GM23248 (cell line): Measurements from ENCODE around the gene DARS2. TPM values are rescaled to one million over a fixed set of nuclear protein-coding genes. Genes with fewer than 3 reads are reported as not detected.

Experiments
- DNase-seq: peaks from one replicate; pipeline ENCODE4 v3.0.0-alpha.2; 2015
- H2AFZ ChIP-seq: fragments of 200-600 bp; sonication (generic); 2 replicates; pipeline ENCODE4 v1.6.1; 2016; ENCODE audit warnings: antibody characterized with exemption
- H3F3A ChIP-seq: fragments of 200-600 bp; sonication (generic); 2 replicates; pipeline ENCODE4 v1.6.1; 2016; ENCODE audit warnings: mild to moderate bottlenecking, antibody characterized with exemption, mixed run types; ENCODE audit not compliant: insufficient read depth
- H3K27ac ChIP-seq: fragments of 200-600 bp; sonication (generic); 2 replicates; pipeline ENCODE4 v1.5.1; 2016; ENCODE audit warnings: mild to moderate bottlenecking
- H3K27me3 ChIP-seq: fragments of 200-600 bp; sonication (generic); replicated peaks from 2 replicates; pipeline ENCODE4 v1.6.1; 2016; ENCODE audit warnings: mild to moderate bottlenecking; ENCODE audit not compliant: insufficient read depth
- H3K36me3 ChIP-seq: fragments of 200-600 bp; sonication (generic); 2 replicates; pipeline ENCODE4 v1.6.1; 2016; ENCODE audit warnings: low read depth, mild to moderate bottlenecking
- H3K4me1 ChIP-seq: fragments of 200-600 bp; sonication (generic); 2 replicates; pipeline ENCODE4 v1.6.1; 2016; ENCODE audit warnings: mild to moderate bottlenecking; ENCODE audit not compliant: insufficient read depth
- H3K4me2 ChIP-seq: fragments of 200-600 bp; sonication (generic); one replicate; pipeline ENCODE4 v1.6.1; 2016; ENCODE audit warnings: mild to moderate bottlenecking; ENCODE audit not compliant: unreplicated experiment
- H3K4me3 ChIP-seq: fragments of 200-600 bp; sonication (generic); 2 replicates; pipeline ENCODE4 v1.5.1; 2016; ENCODE audit warnings: mild to moderate bottlenecking
- H3K79me2 ChIP-seq: fragments of 200-600 bp; sonication (generic); 2 replicates; pipeline ENCODE4 v1.6.1; 2016; ENCODE audit warnings: mild to moderate bottlenecking; ENCODE audit not compliant: insufficient read depth
- H3K9ac ChIP-seq: fragments of 200-600 bp; sonication (generic); 2 replicates; pipeline ENCODE4 v1.6.1; 2016; ENCODE audit warnings: mild to moderate bottlenecking
- H3K9me2 ChIP-seq: fragments of 200-600 bp; sonication (generic); 2 replicates; pipeline ENCODE4 v1.6.1; 2016; ENCODE audit warnings: mixed run types, mild to moderate bottlenecking, moderate library complexity; ENCODE audit not compliant: insufficient read depth
- H3K9me3 ChIP-seq: fragments of 200-600 bp; sonication (generic); one replicate; pipeline ENCODE4 v1.6.1; 2017; ENCODE audit warnings: low read depth
- H4K20me1 ChIP-seq: fragments of 200-600 bp; sonication (generic); 2 replicates; pipeline ENCODE4 v1.6.0; 2016; ENCODE audit not compliant: insufficient read depth
- EZH2 ChIP-seq: fragments of 200-600 bp; sonication (generic); IDR thresholded peaks from 2 replicates; pipeline ENCODE4 v1.6.1; 2018; ENCODE audit warnings: antibody characterized with exemption, mild to moderate bottlenecking; ENCODE audit not compliant: insufficient read depth, poor library complexity, severe bottlenecking
- EZH2phosphoT487 ChIP-seq: fragments of 200-600 bp; sonication (generic); IDR thresholded peaks from 2 replicates; pipeline ENCODE4 v1.6.1; 2018; ENCODE audit warnings: antibody characterized with exemption, moderate library complexity, mild to moderate bottlenecking, low read depth; ENCODE audit not compliant: insufficient read depth
- WGBS, 2 experiments: methylation state at CpG; one replicate each; pipeline ENCODE4 v1.1.6; 2015 to 2017; ENCODE audit warnings: low lambda C conversion rate in 2 of 2, low coverage in 1 of 2; ENCODE audit errors: missing lambda C conversion rate in 2 of 2; 5-methylcytosine and 5-hydroxymethylcytosine counted together
- in situ Hi-C: fragments of 300-500 bp; cut with MboI; formaldehyde crosslinking; loops from 2 replicates; pipeline ENCODE4 v1.15.0; 2020
- polyA plus RNA-seq: library from polyadenylated mRNA; unstranded; fragments of >200 nt; fragmentation: Nextera tagmentation; extraction: Ambion mirVana; gene quantifications from 2 replicates; pipeline ENCODE4 v1.2.1, GENCODE V29; 2016
- total RNA-seq: library from RNA; depleted of rRNA; stranded (reverse); fragments of >200 nt; shearing (Covaris generic); gene quantifications from 2 replicates; pipeline ENCODE4 v1.2.3, GENCODE V29; 2014; rRNA removed

The DARS2 gene, protein sequence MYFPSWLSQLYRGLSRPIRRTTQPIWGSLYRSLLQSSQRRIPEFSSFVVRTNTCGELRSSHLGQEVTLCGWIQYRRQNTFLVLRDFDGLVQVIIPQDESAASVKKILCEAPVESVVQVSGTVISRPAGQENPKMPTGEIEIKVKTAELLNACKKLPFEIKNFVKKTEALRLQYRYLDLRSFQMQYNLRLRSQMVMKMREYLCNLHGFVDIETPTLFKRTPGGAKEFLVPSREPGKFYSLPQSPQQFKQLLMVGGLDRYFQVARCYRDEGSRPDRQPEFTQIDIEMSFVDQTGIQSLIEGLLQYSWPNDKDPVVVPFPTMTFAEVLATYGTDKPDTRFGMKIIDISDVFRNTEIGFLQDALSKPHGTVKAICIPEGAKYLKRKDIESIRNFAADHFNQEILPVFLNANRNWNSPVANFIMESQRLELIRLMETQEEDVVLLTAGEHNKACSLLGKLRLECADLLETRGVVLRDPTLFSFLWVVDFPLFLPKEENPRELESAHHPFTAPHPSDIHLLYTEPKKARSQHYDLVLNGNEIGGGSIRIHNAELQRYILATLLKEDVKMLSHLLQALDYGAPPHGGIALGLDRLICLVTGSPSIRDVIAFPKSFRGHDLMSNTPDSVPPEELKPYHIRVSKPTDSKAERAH
- 12.1 and 14.5 TPM in 2 replicates for total RNA-seq
- polyA plus RNA-seq, result 11.0 and 12.1 TPM in 2 replicates

GRCh38 chr1:173824315-173825081 lies at the start of gene DARS2, which contains the start of gene CENPL:
Gene DARS2 (plus strand): TSS chr1:173824673. CDS start chr1:173825230, 557 bp downstream.
Gene CENPL (minus strand): TSS chr1:173824883. CDS start chr1:173811299, 13,584 bp downstream.
- in situ Hi-C loops, result loop anchor here (25.0 kb wide), 1 partner anchor 1087 kb away; no protein-coding TSS in a partner anchor
- Histone ChIP-seq H3K4me1 (peaks cover 15% of the 10 kb centered on the region), H2AFZ (peak within 1 kb of the TSS; percentile 81), H4K20me1 (no peaks in the 10 kb centered on the region), H3K9ac (peak within 1 kb of the TSS; percentile 92), H3K4me3 (peak within 1 kb of the TSS; percentile 93), H3K4me2 (peak within 1 kb of the TSS; percentile 94), H3K27ac (peak within 1 kb of the TSS; percentile 94), H3K9me3 (no peaks in the 10 kb centered on the region), H3K9me2 (no peaks in the 10 kb centered on the region), H3K36me3 (no peaks in the 10 kb centered on the region), H3F3A (no peaks in the 10 kb centered on the region), H3K79me2 (peaks cover 45% of the 10 kb centered on the region), H3K27me3 (no peaks in the 10 kb centered on the region)
- TF ChIP-seq EZH2phosphoT487 (no peak), EZH2 (no peak)
- WGBS, 2 experiments, result 1 to 2% methylated on average over 55 of the region's 55 CpGs
- peak; percentile 100 for DNase-seq

DNA sequence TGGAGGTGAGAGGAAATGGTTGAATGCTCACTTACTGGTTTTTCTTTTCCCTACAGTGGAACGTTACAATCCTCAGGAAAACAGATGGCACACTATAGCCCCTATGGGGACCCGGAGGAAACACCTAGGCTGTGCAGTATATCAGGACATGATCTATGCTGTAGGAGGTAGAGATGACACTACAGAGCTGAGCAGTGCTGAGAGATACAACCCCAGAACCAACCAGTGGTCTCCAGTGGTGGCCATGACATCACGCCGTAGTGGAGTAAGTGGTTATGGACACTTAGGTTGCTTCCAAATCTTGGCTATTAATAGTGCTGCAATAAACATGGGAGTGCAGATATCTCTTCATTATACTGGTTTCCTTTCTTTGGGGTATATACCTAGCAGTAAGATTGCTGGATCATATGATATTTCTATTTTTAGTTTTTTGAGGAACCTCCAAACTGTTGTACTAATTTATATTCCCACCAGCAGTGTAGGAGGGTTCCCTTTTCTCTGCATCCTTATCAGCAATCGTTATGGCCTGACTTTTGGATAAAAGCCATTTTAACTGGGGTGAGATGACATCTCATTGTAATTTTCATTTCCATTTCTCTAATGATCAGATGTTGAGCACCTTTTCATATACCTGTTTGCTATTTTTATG lies 48.8 kb upstream of the DARS2 start:
- Histone ChIP-seq H3K27me3 (no peaks in the 10 kb centered on the region), H3K4me3 (no peak overlapping the region), H3K9me3 (no peaks in the 10 kb centered on the region), H2AFZ (no peak overlapping the region), H3F3A (peaks cover 5% of the 10 kb centered on the region; the same call in 1 of the 2 replicates), H3K9ac (no peak overlapping the region), H3K4me2 (no peak overlapping the region), H3K36me3 (peaks cover 29% of the 10 kb centered on the region; the same call in 1 of the 2 replicates), H3K9me2 (no peaks in the 10 kb centered on the region), H3K4me1 (no peaks in the 10 kb centered on the region), H4K20me1 (no peaks in the 10 kb centered on the region), H3K79me2 (no peaks in the 10 kb centered on the region), H3K27ac (no peak overlapping the region)
- DNase-seq, result no peak
- TF ChIP-seq EZH2, result no peak
- in situ Hi-C loops, result no loop called here
- 98 to 99% methylated on average over 5 of the region's 5 CpGs for WGBS, 2 experiments

DNA sequence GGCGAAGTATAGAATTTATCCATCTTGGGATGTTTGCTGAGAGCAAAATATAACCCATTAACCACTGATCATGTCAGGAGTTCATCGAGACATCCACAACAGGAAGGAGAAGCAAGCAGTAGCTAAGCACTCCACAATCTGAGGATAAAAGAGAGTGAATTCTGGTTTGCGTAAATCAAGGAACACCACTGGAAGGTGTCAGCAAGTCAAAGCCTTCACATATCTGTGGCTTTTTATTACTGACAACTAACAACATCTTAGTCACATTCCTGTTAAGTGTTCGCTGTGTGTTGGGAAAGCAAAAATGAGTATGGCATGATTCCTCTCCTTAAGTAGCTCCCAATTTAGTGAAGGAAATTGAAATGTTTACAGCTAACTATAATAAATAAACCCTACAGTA lies 44.5 kb upstream of the DARS2 start:
- no peak for DNase-seq
- Histone ChIP-seq H3K9me3 (no peaks in the 10 kb centered on the region), H3K4me1 (no peaks in the 10 kb centered on the region), H4K20me1 (no peaks in the 10 kb centered on the region), H3K9ac (no peak overlapping the region), H3K4me3 (no peak overlapping the region), H3K27ac (no peak overlapping the region), H2AFZ (no peak overlapping the region), H3K27me3 (no peaks in the 10 kb centered on the region), H3K9me2 (no peaks in the 10 kb centered on the region), H3K79me2 (no peaks in the 10 kb centered on the region), H3F3A (peaks cover 11% of the 10 kb centered on the region; the same call in 1 of the 2 replicates), H3K36me3 (peaks cover 59% of the 10 kb centered on the region), H3K4me2 (no peak overlapping the region)
- in situ Hi-C loops, result no loop called here
- TF ChIP-seq EZH2phosphoT487, result no peak
- no peak for TF ChIP-seq EZH2
- WGBS, 2 experiments, result 89 to 92% methylated on average over 4 of the region's 4 CpGs
